HepG2 (cell line): ENCODE data around the gene KAT14. TPM values are rescaled to one million over a fixed set of nuclear protein-coding genes. Genes with fewer than 3 reads are reported as not detected.

ENCODE experiments used
- FOXP1 ChIP-seq, 2 experiments: fragments of 450-650 bp in 1 of 2; IDR thresholded peaks; 2 replicates each; pipeline ENCODE4 v1.6.1; 2017 to 2018; ENCODE audit warnings: antibody characterized with exemption in 1 of 2
- FOXP4 ChIP-seq: sonication (generic); formaldehyde crosslinking; IDR thresholded peaks from 2 replicates; pipeline ENCODE4 v1.4.0; 2020; ENCODE audit warnings: missing genetic modification reagents
- GMEB1 ChIP-seq: sonication (generic); formaldehyde crosslinking; IDR thresholded peaks from 2 replicates; pipeline ENCODE4 v1.5.1; 2020; ENCODE audit warnings: missing genetic modification reagents, mild to moderate bottlenecking, borderline replicate concordance
- ISL2 ChIP-seq: sonication (generic); formaldehyde crosslinking; IDR thresholded peaks from 2 replicates; pipeline ENCODE4 v1.5.0; 2020; ENCODE audit warnings: missing genetic modification reagents
- JUN ChIP-seq: sonication (generic); formaldehyde crosslinking; IDR thresholded peaks from 2 replicates; pipeline ENCODE4 v1.4.0; 2020; ENCODE audit warnings: mild to moderate bottlenecking, missing genetic modification reagents
- JUND ChIP-seq: sonication (generic); formaldehyde crosslinking; IDR thresholded peaks from 2 replicates; pipeline ENCODE4 v1.8.0; 2022; ENCODE audit warnings: mild to moderate bottlenecking, missing genetic modification reagents
- MAFF ChIP-seq: IDR thresholded peaks from 2 replicates; pipeline ENCODE4 v1.6.1; 2011; ENCODE audit warnings: low read depth, low read length, improper control_type of control experiment
- MNT ChIP-seq: fragments of 450-650 bp; IDR thresholded peaks from 2 replicates; pipeline ENCODE4 v1.6.1; 2016
- MZF1 ChIP-seq: sonication (generic); formaldehyde crosslinking; IDR thresholded peaks from 2 replicates; pipeline ENCODE4 v1.8.1; 2023; ENCODE audit warnings: mild to moderate bottlenecking, missing genetic modification reagents, borderline replicate concordance
- NFKB2 ChIP-seq: sonication (generic); formaldehyde crosslinking; IDR thresholded peaks from 2 replicates; pipeline ENCODE4 v1.4.0; 2020; ENCODE audit warnings: missing genetic modification reagents, borderline replicate concordance
- NPAS2 ChIP-seq: sonication (generic); formaldehyde crosslinking; IDR thresholded peaks from 2 replicates; pipeline ENCODE4 v1.8.0; 2022; ENCODE audit warnings: mild to moderate bottlenecking, missing genetic modification reagents, borderline replicate concordance
- ONECUT2 ChIP-seq: sonication (generic); formaldehyde crosslinking; IDR thresholded peaks from 2 replicates; pipeline ENCODE4 v1.4.0; 2020; ENCODE audit warnings: missing genetic modification reagents
- RBFOX2 ChIP-seq: fragments of 200-400 bp; formaldehyde crosslinking; IDR thresholded peaks from 2 replicates; pipeline ENCODE4 v1.6.1; 2017; ENCODE audit warnings: low read depth, mild to moderate bottlenecking, low read length
- REPIN1 ChIP-seq: sonication (generic); formaldehyde crosslinking; IDR thresholded peaks from 2 replicates; pipeline ENCODE4 v1.8.0; 2022; ENCODE audit warnings: missing genetic modification reagents, low read depth, mild to moderate bottlenecking, borderline replicate concordance
- USF2 ChIP-seq, 2 experiments: sonication (generic) in 1 of 2; formaldehyde crosslinking in 1 of 2; IDR thresholded peaks; 2 replicates each; pipeline versions ENCODE4 v1.5.1 to v1.6.1; 2011 to 2020; ENCODE audit warnings: borderline replicate concordance in 1 of 2, low read depth in 1 of 2, low read length in 1 of 2, mild to moderate bottlenecking in 1 of 2, missing genetic modification reagents in 1 of 2, moderate library complexity in 1 of 2
- ZBTB1 ChIP-seq: sonication (generic); formaldehyde crosslinking; IDR thresholded peaks from 2 replicates; pipeline ENCODE4 v1.4.0; 2020; ENCODE audit warnings: missing genetic modification reagents, borderline replicate concordance
- ZFP36L2 ChIP-seq: sonication (generic); formaldehyde crosslinking; IDR thresholded peaks from 2 replicates; pipeline ENCODE4 v1.4.0; 2020; ENCODE audit warnings: missing genetic modification reagents
- ZNF18 ChIP-seq: sonication (generic); formaldehyde crosslinking; IDR thresholded peaks from 2 replicates; pipeline ENCODE4 v1.8.0; 2022; ENCODE audit warnings: mild to moderate bottlenecking, missing genetic modification reagents; ENCODE audit not compliant: insufficient replicate concordance
- ZNF558 ChIP-seq: sonication (generic); formaldehyde crosslinking; IDR thresholded peaks from 2 replicates; pipeline ENCODE4 v1.9.0; 2022; ENCODE audit warnings: mild to moderate bottlenecking, missing genetic modification reagents, borderline replicate concordance
- ZNF670 ChIP-seq: sonication (generic); formaldehyde crosslinking; IDR thresholded peaks from 2 replicates; pipeline ENCODE4 v1.8.0; 2022; ENCODE audit warnings: mild to moderate bottlenecking, missing genetic modification reagents, borderline replicate concordance
- ZNF678 ChIP-seq: sonication (generic); formaldehyde crosslinking; IDR thresholded peaks from 2 replicates; pipeline ENCODE4 v1.4.0; 2020; ENCODE audit warnings: mild to moderate bottlenecking, missing genetic modification reagents
- polyA plus RNA-seq, 8 experiments: library from polyadenylated mRNA; depleted of rRNA in 3 of 8; stranded (reverse) in 7 of 8; unstranded in 1 of 8; fragments of >200 nt; fragmentation: Illumina TruSeq in 4 of 8; extraction: Trizol in 4 of 8; gene quantifications; 2 replicates each; pipeline versions ENCODE4 v1.2.1 to v1.2.3, GENCODE V29; 2011 to 2016; ENCODE audit warnings: low read depth in 4 of 8, missing spikeins in 1 of 8, mixed read lengths in 1 of 8; ENCODE audit not compliant: insufficient read depth in 1 of 8
- total RNA-seq, 5 experiments: library from RNA; depleted of rRNA; stranded (reverse); fragments of >200 nt; fragmentation: Illumina TruSeq; extraction: Trizol; gene quantifications; 2 replicates each; pipeline ENCODE4 v1.2.3, GENCODE V29; 2016; ENCODE audit warnings: low read depth in 1 of 5

The KAT14 gene
- total and polyA plus RNA-seq, 2 of the 13 experiments (the other 11 are each of a cell fraction or from before 2014, with no cell fraction given) = 5.1 to 15.1 TPM

GRCh38 chr20:18139832-18140231 is 2.2 kb downstream of the KAT14 start (continued):
- TF ChIP-seq GMEB1 (CRISPR knock-in tag) = no peak
- no peak for TF ChIP-seq JUND (CRISPR knock-in tag)
- no peak for TF ChIP-seq NPAS2
- peak; percentile 39; the same call in 1 of the 2 replicates for TF ChIP-seq RBFOX2
- no peak for TF ChIP-seq MAFF
- TF ChIP-seq REPIN1 = no peak
- no peak for TF ChIP-seq ZNF670 (CRISPR knock-in tag)
- TF ChIP-seq MZF1 (CRISPR knock-in tag) = no peak
- TF ChIP-seq FOXP4 (CRISPR knock-in tag) = 0 out of 2 replicates have a peak, but pooled peaks have one; percentile 28
- no peak for TF ChIP-seq USF2 (IDR thresholded peaks at IDR 0.05; ENCODE audit: low read depth, low read length)
- peak; percentile 25; the same call in 1 of the 2 replicates for TF ChIP-seq USF2 (CRISPR knock-in tag; IDR thresholded peaks at IDR 0.05; ENCODE audit: borderline replicate concordance)
- TF ChIP-seq ZNF558 (CRISPR knock-in tag) = no peak
- TF ChIP-seq ONECUT2 (CRISPR knock-in tag) = peak; percentile 27; the same call in 1 of the 2 replicates
- TF ChIP-seq ZNF678 (CRISPR knock-in tag) = no peak
- TF ChIP-seq FOXP1 (IDR thresholded peaks at IDR 0.05) = no peak
- no peak for TF ChIP-seq FOXP1 (CRISPR knock-in tag; IDR thresholded peaks at IDR 0.05)
- no peak for TF ChIP-seq ZBTB1 (CRISPR knock-in tag)
- TF ChIP-seq NFKB2 (CRISPR knock-in tag) = no peak
- no peak for TF ChIP-seq ZFP36L2
- TF ChIP-seq ZNF18 (CRISPR knock-in tag) = no peak
- no peak for TF ChIP-seq MNT
- TF ChIP-seq ISL2 (CRISPR knock-in tag) = no peak
- TF ChIP-seq JUN = no peak
